GM06990 (cell line): ENCODE measurements around the gene MYO15A.

Source experiments
- DNase-seq: peaks from one replicate; pipeline ENCODE4 v3.0.0-alpha.2; 2011; ENCODE audit not compliant: insufficient read length; ENCODE audit errors: extremely low read depth
- H3K27me3 ChIP-seq: replicated peaks from 2 replicates; pipeline ENCODE4 v1.6.0; 2011; ENCODE audit warnings: low read length; ENCODE audit not compliant: control insufficient read depth, insufficient read depth
- H3K36me3 ChIP-seq: 2 replicates; pipeline ENCODE4 v1.5.1; 2011; ENCODE audit warnings: low read length; ENCODE audit not compliant: control insufficient read depth, insufficient read depth
- H3K4me3 ChIP-seq: replicated peaks from 2 replicates; pipeline ENCODE4 v1.5.1; 2011; ENCODE audit warnings: low read depth, mild to moderate bottlenecking, control low read depth, low read length
- TF ChIP-seq, protein P1 (sequence below): IDR thresholded peaks from 2 replicates; pipeline ENCODE4 v1.5.1; 2011; ENCODE audit warnings: low read length, control low read depth, mild to moderate bottlenecking, inconsistent platforms; ENCODE audit not compliant: insufficient read depth, poor library complexity, severe bottlenecking

The MYO15A gene

DNA sequence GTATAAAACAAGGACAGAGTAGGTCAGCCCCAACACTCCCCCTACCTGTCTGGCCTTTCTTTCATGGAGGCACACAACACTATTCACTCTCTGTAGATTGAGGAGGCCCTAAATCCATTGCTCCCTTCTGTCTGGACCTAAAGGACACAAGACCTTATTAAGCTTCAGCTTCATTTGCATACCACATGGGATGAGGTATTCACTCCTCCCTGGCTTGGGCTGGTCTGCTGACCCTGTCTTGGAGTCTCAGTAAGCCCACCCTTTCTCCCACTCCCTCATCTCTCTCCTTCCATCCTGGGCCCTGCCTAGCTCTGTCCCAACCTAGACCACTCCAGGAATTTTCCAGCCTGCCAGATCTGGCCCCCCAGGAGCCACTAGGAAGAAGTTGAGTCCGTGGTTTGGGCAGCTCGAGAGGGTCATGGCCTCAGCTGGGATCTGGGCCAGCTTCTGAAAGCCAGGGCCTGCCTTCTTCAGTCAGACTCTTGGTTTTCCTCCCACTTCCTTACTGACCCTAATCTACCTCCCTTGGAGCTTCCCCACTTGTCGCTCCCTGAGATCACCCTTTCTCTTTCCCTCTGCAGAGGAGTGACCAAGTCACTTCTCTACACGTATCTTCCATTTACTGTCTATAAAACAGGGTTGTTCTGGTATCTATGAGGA lies 110.3 kb downstream of the MYO15A start:
- no peak overlapping the region for H3K4me3 ChIP-seq
- TF ChIP-seq, protein P1, sequence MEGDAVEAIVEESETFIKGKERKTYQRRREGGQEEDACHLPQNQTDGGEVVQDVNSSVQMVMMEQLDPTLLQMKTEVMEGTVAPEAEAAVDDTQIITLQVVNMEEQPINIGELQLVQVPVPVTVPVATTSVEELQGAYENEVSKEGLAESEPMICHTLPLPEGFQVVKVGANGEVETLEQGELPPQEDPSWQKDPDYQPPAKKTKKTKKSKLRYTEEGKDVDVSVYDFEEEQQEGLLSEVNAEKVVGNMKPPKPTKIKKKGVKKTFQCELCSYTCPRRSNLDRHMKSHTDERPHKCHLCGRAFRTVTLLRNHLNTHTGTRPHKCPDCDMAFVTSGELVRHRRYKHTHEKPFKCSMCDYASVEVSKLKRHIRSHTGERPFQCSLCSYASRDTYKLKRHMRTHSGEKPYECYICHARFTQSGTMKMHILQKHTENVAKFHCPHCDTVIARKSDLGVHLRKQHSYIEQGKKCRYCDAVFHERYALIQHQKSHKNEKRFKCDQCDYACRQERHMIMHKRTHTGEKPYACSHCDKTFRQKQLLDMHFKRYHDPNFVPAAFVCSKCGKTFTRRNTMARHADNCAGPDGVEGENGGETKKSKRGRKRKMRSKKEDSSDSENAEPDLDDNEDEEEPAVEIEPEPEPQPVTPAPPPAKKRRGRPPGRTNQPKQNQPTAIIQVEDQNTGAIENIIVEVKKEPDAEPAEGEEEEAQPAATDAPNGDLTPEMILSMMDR: no peak
- H3K36me3 ChIP-seq: no peaks in the 10 kb centered on the region
- DNase-seq: no peak
- H3K27me3 ChIP-seq: no peaks in the 10 kb centered on the region; the same call in 1 of the 2 replicates

DNA sequence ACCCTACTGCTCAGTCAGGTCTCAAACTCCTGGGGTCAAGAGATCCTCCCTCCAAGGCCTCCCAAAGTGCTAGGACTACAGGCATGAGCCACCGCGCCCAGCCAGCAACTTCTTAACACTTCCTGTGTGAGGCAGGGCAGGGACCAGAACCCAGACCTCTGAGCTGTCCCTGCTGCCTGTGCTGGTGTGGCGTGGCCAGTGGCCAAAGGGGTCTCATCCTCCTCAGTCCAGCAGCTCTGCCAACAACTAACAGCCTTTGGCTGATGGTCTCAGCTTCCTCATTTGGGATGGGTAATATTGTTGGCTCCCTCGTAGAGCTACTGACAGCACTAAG lies 115.5 kb downstream of the MYO15A start:
- H3K36me3 ChIP-seq: no peaks in the 10 kb centered on the region
- no peak overlapping the region for H3K4me3 ChIP-seq
- TF ChIP-seq, protein P1: no peak

DNA sequence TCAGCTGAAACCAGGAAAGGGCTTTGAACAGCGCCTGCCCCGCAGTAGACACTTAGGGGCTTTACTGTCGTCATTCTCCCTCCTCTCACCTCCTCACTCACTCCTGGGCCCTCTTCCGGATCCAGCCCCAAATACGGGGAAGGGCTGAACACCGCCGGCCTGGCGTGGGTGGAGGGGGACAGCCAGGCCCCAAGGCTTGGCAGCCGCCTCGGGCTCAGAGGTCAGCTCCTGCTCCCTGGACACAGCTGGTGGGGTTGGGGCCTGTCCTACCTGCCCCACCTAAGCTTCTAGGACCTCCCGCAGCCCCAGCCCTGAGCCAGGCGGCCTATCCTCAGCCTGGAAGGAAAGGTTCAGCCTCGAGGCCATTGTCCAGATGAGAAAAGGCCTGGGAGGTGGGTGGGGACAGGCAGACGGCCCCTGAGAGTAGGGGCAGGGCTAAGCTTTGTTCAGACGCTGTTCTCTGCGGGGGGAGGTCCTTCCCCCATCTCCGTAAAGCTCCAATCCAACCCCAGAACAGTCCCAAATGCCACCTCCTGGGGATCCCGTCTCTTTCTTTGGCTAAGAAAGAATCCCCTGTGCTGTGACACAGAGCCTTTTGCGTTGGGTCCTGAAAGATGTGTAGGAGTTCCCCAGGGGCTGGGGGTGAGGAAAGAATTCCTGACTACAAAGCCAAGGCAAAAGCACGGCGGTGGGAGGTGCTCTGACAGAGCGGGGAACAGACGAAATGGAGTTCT lies 116.0 kb downstream of the MYO15A start:
- TF ChIP-seq, protein P1: no peak
- peak overlapping the region; percentile 40; the same call in 1 of the 2 replicates for H3K4me3 ChIP-seq
- no peaks in the 10 kb centered on the region for H3K36me3 ChIP-seq
- no peaks in the 10 kb centered on the region; the same call in 1 of the 2 replicates for H3K27me3 ChIP-seq
- no peak for DNase-seq

More for the DNA sequence above, 115.5 kb downstream of the MYO15A start:
- H3K27me3 ChIP-seq: no peaks in the 10 kb centered on the region; the same call in 1 of the 2 replicates
- no peak for DNase-seq

DNA sequence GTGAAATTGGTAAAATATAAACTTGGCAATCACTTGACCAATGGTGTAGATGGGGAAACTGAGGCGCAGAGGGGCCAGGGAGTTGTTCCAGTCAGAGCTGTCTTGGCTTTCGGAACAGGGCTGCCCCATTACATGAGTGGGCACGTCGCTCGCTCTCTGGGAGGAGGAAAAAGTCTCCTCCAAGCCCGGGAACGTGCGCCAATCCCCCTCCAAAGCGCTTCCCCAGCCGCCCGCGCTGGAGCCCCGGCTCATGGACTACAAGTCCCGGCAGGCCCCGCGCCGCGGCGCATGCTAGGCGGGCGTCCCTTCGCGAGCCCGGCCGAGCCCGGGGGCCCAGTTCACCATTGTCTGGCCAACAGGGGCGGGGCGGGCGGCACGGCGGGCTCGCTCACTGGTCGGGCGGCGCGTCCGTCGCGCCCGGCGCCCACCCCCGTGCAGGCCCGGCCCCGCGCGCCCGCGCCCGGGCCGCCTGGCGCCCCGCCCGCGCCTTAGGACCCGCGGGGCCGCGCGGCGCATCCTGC lies 116.6 kb downstream of the MYO15A start, which contains the start of gene LLGL1:
Gene LLGL1, plus strand, starts transcription at position 515 of the 521 bp plus-strand sequence. CDS start 48 bp downstream, outside the sequence.
- H3K4me3 ChIP-seq: peak within 1 kb of the TSS; percentile 64
- DNase-seq: peak; percentile 95
- TF ChIP-seq, protein P1: no peak
- no peaks in the 10 kb centered on the region for H3K36me3 ChIP-seq
- H3K27me3 ChIP-seq: no peaks in the 10 kb centered on the region; the same call in 1 of the 2 replicates

DNA sequence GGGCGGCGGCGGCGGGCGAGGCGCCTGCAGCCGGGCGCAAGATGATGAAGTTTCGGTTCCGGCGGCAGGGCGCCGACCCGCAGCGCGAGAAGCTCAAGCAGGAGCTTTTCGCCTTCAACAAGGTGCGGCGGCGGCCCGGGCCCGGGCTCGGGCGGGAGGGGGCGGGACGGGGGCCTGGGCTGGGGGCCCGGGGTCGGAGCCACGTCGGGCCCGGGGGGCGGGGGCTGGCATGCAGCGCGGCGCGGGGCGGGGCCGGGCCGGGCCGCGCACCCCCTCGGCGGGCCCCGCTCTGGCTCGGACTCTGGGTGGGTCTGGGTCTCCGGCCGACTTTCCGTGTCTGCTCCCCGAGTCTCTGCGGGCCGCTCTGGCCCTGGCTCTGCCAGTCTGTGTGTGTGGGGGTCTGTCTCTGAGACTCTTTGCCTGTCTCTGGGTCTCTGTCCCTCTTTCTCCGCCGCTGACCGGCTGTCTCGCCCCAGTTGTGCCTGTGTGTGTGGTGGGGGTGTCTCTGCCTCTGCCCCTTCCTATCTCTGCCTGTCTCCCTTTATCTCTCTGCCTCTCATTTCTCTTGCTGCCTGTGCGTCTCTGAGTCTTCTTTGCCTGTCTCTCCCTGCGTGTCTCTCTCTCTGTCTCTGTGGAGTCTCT lies 117.2 kb downstream of the MYO15A start:
- Histone ChIP-seq H3K36me3 (no peaks in the 10 kb centered on the region), H3K27me3 (no peaks in the 10 kb centered on the region; the same call in 1 of the 2 replicates), H3K4me3 (peak overlapping the region; percentile 64)
- TF ChIP-seq, protein P1: no peak
- no peak for DNase-seq
